Pulmonary artery endothelial cell (primary cell): ENCODE measurements around the gene SPATA2. TPM values are rescaled to one million over a fixed set of nuclear protein-coding genes. Genes with fewer than 3 reads are reported as not detected.
A peak's percentile ranks its signal among the peaks of the same experiment; 100 is the strongest.
"Not testable (repeated sequence)": the region's sequence is repeated elsewhere in the genome, so short reads cannot be mapped to it uniquely, and the experiment has no call there.

Experiments used
- DNase-seq: peaks from one replicate; pipeline ENCODE4 v3.0.0-alpha.2; 2011; ENCODE audit warnings: low read depth, low spot score
- total RNA-seq: library from RNA; depleted of rRNA; stranded (reverse); fragments of >200 nt; gene quantifications from 2 replicates; pipeline ENCODE4 v1.2.3, GENCODE V29; 2014

Gene SPATA2
- total RNA-seq, 1 donor from 2014 or later = 1.3 TPM

GRCh38 chr20:49904440-49905214, 10.7 kb downstream of the SPATA2 start:
- no peak for DNase-seq

GRCh38 chr20:49901588-49901987, 13.7 kb downstream of the SPATA2 start:
- DNase-seq = no peak

- DNase-seq = no peak
Observed at GRCh38 chr20:49899541-49900383, 15.6 kb downstream of the SPATA2 start.

GRCh38 chr20:49896204-49896603, 19.1 kb downstream of the SPATA2 start:
- DNase-seq = no peak

- not testable (repeated sequence) for DNase-seq
Observed at GRCh38 chr20:49895474-49896093, 19.7 kb downstream of the SPATA2 start.

- DNase-seq = no peak
Observed at GRCh38 chr20:49894073-49894470, 21.3 kb downstream of the SPATA2 start.

- DNase-seq = no peak
Observed at GRCh38 chr20:49893242-49894072, 21.9 kb downstream of the SPATA2 start.

GRCh38 chr20:49892817-49893216, 22.5 kb downstream of the SPATA2 start:
- no peak for DNase-seq

- DNase-seq = no peak
Observed at GRCh38 chr20:49892260-49892659, 23.1 kb downstream of the SPATA2 start.

- no peak for DNase-seq
Observed at GRCh38 chr20:49891476-49892110, 23.7 kb downstream of the SPATA2 start.

- DNase-seq = no peak
Observed at GRCh38 chr20:49890471-49891361, 24.6 kb downstream of the SPATA2 start.

- no peak for DNase-seq
Observed at GRCh38 chr20:49889935-49890333, 25.4 kb downstream of the SPATA2 start.

- no peak for DNase-seq
Observed at GRCh38 chr20:49889001-49889934, 26.1 kb downstream of the SPATA2 start.

GRCh38 chr20:49888212-49889000, 26.9 kb downstream of the SPATA2 start:
- peak; percentile 22 for DNase-seq

- no peak for DNase-seq
Observed at GRCh38 chr20:49887251-49888211, 27.8 kb downstream of the SPATA2 start.

GRCh38 chr20:49886571-49887213, 28.6 kb downstream of the SPATA2 start:
- no peak for DNase-seq
